ENCODE measurements around the gene CHAD.

CHAD gene

GRCh38 chr17:50467114-50467854 lies 1.4 kb downstream of the CHAD start:
- Histone ChIP-seq H3K9ac (ENCODE audit: insufficient read length, low read depth) (no peak overlapping the region), H3K4me3 (ENCODE audit: insufficient read length, low read depth) (no peak overlapping the region), H3K4me1 (ENCODE audit: insufficient read depth, insufficient read length) (peaks cover 16% of the 10 kb centered on the region), H3K27me3 (ENCODE audit: insufficient read depth, insufficient read length) (no peaks in the 10 kb centered on the region), H3K9me3 (ENCODE audit: insufficient read depth, low read length) (no peaks in the 10 kb centered on the region; the same call in 1 of the 2 replicates), H3K36me3 (ENCODE audit: insufficient read depth, insufficient read length, low read length) (no peaks in the 10 kb centered on the region)
- DNase-seq (ENCODE audit: low read depth, low spot score), result no peak
- no peak for TF ChIP-seq ZNF274 (IDR thresholded peaks at IDR 0.05; ENCODE audit: low read depth, low read length)
- TF ChIP-seq SUZ12 (IDR thresholded peaks at IDR 0.05; ENCODE audit: extremely low read depth, insufficient read depth, insufficient read length), result no peak
- TF ChIP-seq YY1 (IDR thresholded peaks at IDR 0.05; ENCODE audit: insufficient read depth, insufficient read length), result no peak

GRCh38 chr17:50466371-50467113 lies 2.1 kb downstream of the CHAD start:
- TF ChIP-seq ZNF274 (IDR thresholded peaks at IDR 0.05; ENCODE audit: low read depth, low read length), result no peak
- no peak for TF ChIP-seq SUZ12 (IDR thresholded peaks at IDR 0.05; ENCODE audit: extremely low read depth, insufficient read depth, insufficient read length)
- no peak for TF ChIP-seq YY1 (IDR thresholded peaks at IDR 0.05; ENCODE audit: insufficient read depth, insufficient read length)
- peaks cover 16% of the 10 kb centered on the region for H3K4me1 ChIP-seq (ENCODE audit: insufficient read depth, insufficient read length)
- no peak overlapping the region for H3K9ac ChIP-seq (ENCODE audit: insufficient read length, low read depth)
- H3K9me3 ChIP-seq (ENCODE audit: insufficient read depth, low read length), result no peaks in the 10 kb centered on the region; the same call in 1 of the 2 replicates
- no peak overlapping the region for H3K4me3 ChIP-seq (ENCODE audit: insufficient read length, low read depth)
- no peak for DNase-seq (ENCODE audit: low read depth, low spot score)
- no peaks in the 10 kb centered on the region for H3K36me3 ChIP-seq (ENCODE audit: insufficient read depth, insufficient read length, low read length)
- H3K27me3 ChIP-seq (ENCODE audit: insufficient read depth, insufficient read length), result no peaks in the 10 kb centered on the region

GRCh38 chr17:50465635-50466034 lies 3.0 kb downstream of the CHAD start:
- Histone ChIP-seq H3K27me3 (ENCODE audit: insufficient read depth, insufficient read length) (no peaks in the 10 kb centered on the region), H3K36me3 (ENCODE audit: insufficient read depth, insufficient read length, low read length) (no peaks in the 10 kb centered on the region), H3K9me3 (ENCODE audit: insufficient read depth, low read length) (no peaks in the 10 kb centered on the region; the same call in 1 of the 2 replicates), H3K4me3 (ENCODE audit: insufficient read length, low read depth) (no peak overlapping the region), H3K9ac (ENCODE audit: insufficient read length, low read depth) (no peak overlapping the region), H3K4me1 (ENCODE audit: insufficient read depth, insufficient read length) (peaks cover 14% of the 10 kb centered on the region)
- no peak for TF ChIP-seq ZNF274 (IDR thresholded peaks at IDR 0.05; ENCODE audit: low read depth, low read length)
- no peak for TF ChIP-seq SUZ12 (IDR thresholded peaks at IDR 0.05; ENCODE audit: extremely low read depth, insufficient read depth, insufficient read length)
- no peak for TF ChIP-seq YY1 (IDR thresholded peaks at IDR 0.05; ENCODE audit: insufficient read depth, insufficient read length)
- no peak for DNase-seq (ENCODE audit: low read depth, low spot score)

GRCh38 chr17:50465171-50465570 lies 3.5 kb downstream of the CHAD start:
- H3K4me3 ChIP-seq (ENCODE audit: insufficient read length, low read depth), result no peak overlapping the region
- no peak for DNase-seq (ENCODE audit: low read depth, low spot score)
- H3K27me3 ChIP-seq (ENCODE audit: insufficient read depth, insufficient read length), result no peaks in the 10 kb centered on the region
- TF ChIP-seq ZNF274 (IDR thresholded peaks at IDR 0.05; ENCODE audit: low read depth, low read length) (no peak), YY1 (IDR thresholded peaks at IDR 0.05; ENCODE audit: insufficient read depth, insufficient read length) (no peak), SUZ12 (IDR thresholded peaks at IDR 0.05; ENCODE audit: extremely low read depth, insufficient read depth, insufficient read length) (no peak)
- H3K9me3 ChIP-seq (ENCODE audit: insufficient read depth, low read length), result no peaks in the 10 kb centered on the region; the same call in 1 of the 2 replicates
- no peaks in the 10 kb centered on the region for H3K36me3 ChIP-seq (ENCODE audit: insufficient read depth, insufficient read length, low read length)
- peaks cover 14% of the 10 kb centered on the region for H3K4me1 ChIP-seq (ENCODE audit: insufficient read depth, insufficient read length)
- H3K9ac ChIP-seq (ENCODE audit: insufficient read length, low read depth), result no peak overlapping the region

GRCh38 chr17:50464736-50465135 lies 3.9 kb downstream of the CHAD start:
- H3K4me3 ChIP-seq (ENCODE audit: insufficient read length, low read depth), result no peak overlapping the region
- no peaks in the 10 kb centered on the region for H3K27me3 ChIP-seq (ENCODE audit: insufficient read depth, insufficient read length)
- H3K9me3 ChIP-seq (ENCODE audit: insufficient read depth, low read length), result no peaks in the 10 kb centered on the region; the same call in 1 of the 2 replicates
- peaks cover 14% of the 10 kb centered on the region for H3K4me1 ChIP-seq (ENCODE audit: insufficient read depth, insufficient read length)
- no peak for DNase-seq (ENCODE audit: low read depth, low spot score)
- TF ChIP-seq ZNF274 (IDR thresholded peaks at IDR 0.05; ENCODE audit: low read depth, low read length) (no peak), SUZ12 (IDR thresholded peaks at IDR 0.05; ENCODE audit: extremely low read depth, insufficient read depth, insufficient read length) (no peak), YY1 (IDR thresholded peaks at IDR 0.05; ENCODE audit: insufficient read depth, insufficient read length) (no peak)
- no peak overlapping the region for H3K9ac ChIP-seq (ENCODE audit: insufficient read length, low read depth)
- H3K36me3 ChIP-seq (ENCODE audit: insufficient read depth, insufficient read length, low read length), result no peaks in the 10 kb centered on the region

- TF ChIP-seq ZNF274 (IDR thresholded peaks at IDR 0.05; ENCODE audit: low read depth, low read length), result no peak
- TF ChIP-seq SUZ12 (IDR thresholded peaks at IDR 0.05; ENCODE audit: extremely low read depth, insufficient read depth, insufficient read length), result no peak
- TF ChIP-seq YY1 (IDR thresholded peaks at IDR 0.05; ENCODE audit: insufficient read depth, insufficient read length), result no peak
- Histone ChIP-seq H3K9me3 (ENCODE audit: insufficient read depth, low read length) (no peaks in the 10 kb centered on the region; the same call in 1 of the 2 replicates), H3K4me3 (ENCODE audit: insufficient read length, low read depth) (no peak overlapping the region), H3K4me1 (ENCODE audit: insufficient read depth, insufficient read length) (peaks cover 14% of the 10 kb centered on the region), H3K27me3 (ENCODE audit: insufficient read depth, insufficient read length) (no peaks in the 10 kb centered on the region), H3K36me3 (ENCODE audit: insufficient read depth, insufficient read length, low read length) (no peaks in the 10 kb centered on the region), H3K9ac (ENCODE audit: insufficient read length, low read depth) (no peak overlapping the region)
- DNase-seq (ENCODE audit: low read depth, low spot score), result no peak
Measured at GRCh38 chr17:50464121-50464520, 4.6 kb downstream of the CHAD start.

- Histone ChIP-seq H3K4me3 (ENCODE audit: insufficient read length, low read depth) (no peak overlapping the region), H3K27me3 (ENCODE audit: insufficient read depth, insufficient read length) (no peaks in the 10 kb centered on the region), H3K9ac (ENCODE audit: insufficient read length, low read depth) (no peak overlapping the region), H3K4me1 (ENCODE audit: insufficient read depth, insufficient read length) (peaks cover 9% of the 10 kb centered on the region), H3K9me3 (ENCODE audit: insufficient read depth, low read length) (no peaks in the 10 kb centered on the region), H3K36me3 (ENCODE audit: insufficient read depth, insufficient read length, low read length) (no peaks in the 10 kb centered on the region)
- TF ChIP-seq ZNF274 (IDR thresholded peaks at IDR 0.05; ENCODE audit: low read depth, low read length) (no peak), SUZ12 (IDR thresholded peaks at IDR 0.05; ENCODE audit: extremely low read depth, insufficient read depth, insufficient read length) (no peak), YY1 (IDR thresholded peaks at IDR 0.05; ENCODE audit: insufficient read depth, insufficient read length) (no peak)
- no peak for DNase-seq (ENCODE audit: low read depth, low spot score)
Measured at GRCh38 chr17:50462446-50462845, 6.2 kb downstream of the CHAD start.
